BE2C (cell line): ENCODE results near the gene SART1.

Source experiments
- DNase-seq: peaks from one replicate; pipeline ENCODE4 v3.0.0-alpha.2; 2020
- H3K27me3 ChIP-seq: fragments of 250-450 bp; sonication (Bioruptor Pico); 2 replicates; pipeline ENCODE4 v1.5.1; 2020; ENCODE audit warnings: mild to moderate bottlenecking
- H3K36me3 ChIP-seq: fragments of 250-450 bp; sonication (Bioruptor Pico); 2 replicates; pipeline ENCODE4 v1.5.1; 2020; ENCODE audit warnings: mild to moderate bottlenecking
- H3K4me1 ChIP-seq: fragments of 250-450 bp; sonication (Bioruptor Pico); 2 replicates; pipeline ENCODE4 v1.5.1; 2020
- H3K4me3 ChIP-seq: 2 replicates; pipeline ENCODE4 v1.5.1; 2011; ENCODE audit warnings: low read depth, low read length
- H3K9me3 ChIP-seq: fragments of 250-450 bp; sonication (Bioruptor Pico); 2 replicates; pipeline ENCODE4 v1.5.1; 2020
- CTCF ChIP-seq: IDR thresholded peaks from 2 replicates; pipeline ENCODE4 v1.5.1; 2012; ENCODE audit warnings: mild to moderate bottlenecking, low read depth, low read length

Gene SART1

GRCh38 chr11:65981972-65982823, 20.7 kb downstream of the SART1 start:
- no peak for DNase-seq
- H3K9me3 ChIP-seq: no peaks in the 10 kb centered on the region
- peaks cover 22% of the 10 kb centered on the region for H3K36me3 ChIP-seq
- no peak for TF ChIP-seq CTCF
- H3K27me3 ChIP-seq: no peaks in the 10 kb centered on the region
- H3K4me3 ChIP-seq: no peak overlapping the region
- no peaks in the 10 kb centered on the region for H3K4me1 ChIP-seq

- H3K9me3 ChIP-seq: no peaks in the 10 kb centered on the region
- DNase-seq: no peak
- H3K36me3 ChIP-seq: peaks cover 14% of the 10 kb centered on the region
- H3K4me1 ChIP-seq: no peaks in the 10 kb centered on the region
- no peaks in the 10 kb centered on the region for H3K27me3 ChIP-seq
- no peak overlapping the region for H3K4me3 ChIP-seq
- TF ChIP-seq CTCF: no peak
Observed at GRCh38 chr11:65982824-65983588, 21.5 kb downstream of the SART1 start.

DNA sequence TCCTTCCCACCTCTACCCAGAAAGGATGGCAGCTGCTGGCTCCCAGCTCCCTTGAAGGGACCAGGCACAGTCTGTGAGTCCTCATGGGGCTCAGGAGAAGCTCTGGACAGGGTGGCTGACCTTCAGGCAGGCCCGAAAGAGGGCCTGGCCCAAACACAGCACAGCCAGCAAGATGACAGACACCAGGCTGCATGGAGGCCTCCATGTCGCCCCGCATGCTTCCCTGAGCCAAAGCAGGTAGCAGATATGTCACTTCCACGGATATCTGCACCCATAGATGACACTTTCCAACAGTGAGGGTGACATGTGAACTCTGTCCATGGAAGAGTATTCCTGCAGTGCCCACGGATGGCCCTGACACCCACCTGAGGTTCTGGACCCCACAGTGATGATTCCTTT, 22.1 kb downstream of the SART1 start:
- no peak for DNase-seq
- H3K4me3 ChIP-seq: no peak overlapping the region
- no peak for TF ChIP-seq CTCF

DNA sequence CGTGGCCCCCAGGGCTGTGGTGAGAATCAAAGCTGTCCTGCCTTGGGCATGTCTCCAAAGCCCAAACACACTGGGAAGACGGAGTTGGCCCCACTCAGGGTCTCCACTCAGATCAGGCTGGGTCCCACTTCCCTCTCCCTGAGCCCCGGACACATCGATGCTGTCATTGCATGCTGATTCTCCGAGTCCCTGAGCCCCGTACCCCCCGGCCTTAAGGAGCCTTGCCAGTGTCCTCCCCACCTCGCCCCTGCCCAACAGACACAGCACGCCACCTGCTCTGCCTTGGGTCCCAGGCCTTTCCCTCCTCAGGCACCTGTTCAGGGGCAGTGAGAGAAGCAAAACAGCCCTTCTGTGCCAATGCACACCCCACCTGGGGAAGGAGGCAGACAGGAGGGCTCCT, 25.8 kb downstream of the SART1 start:
- Histone ChIP-seq H3K9me3 (no peaks in the 10 kb centered on the region), H3K27me3 (no peaks in the 10 kb centered on the region), H3K36me3 (no peaks in the 10 kb centered on the region; the same call in 1 of the 2 replicates), H3K4me3 (no peak overlapping the region), H3K4me1 (no peaks in the 10 kb centered on the region)
- no peak for TF ChIP-seq CTCF
- DNase-seq: no peak

More for the DNA sequence above, 22.1 kb downstream of the SART1 start:
- H3K27me3 ChIP-seq: no peaks in the 10 kb centered on the region
- no peaks in the 10 kb centered on the region for H3K4me1 ChIP-seq
- H3K36me3 ChIP-seq: peaks cover 8% of the 10 kb centered on the region
- no peaks in the 10 kb centered on the region for H3K9me3 ChIP-seq

- Histone ChIP-seq H3K4me3 (no peak overlapping the region), H3K4me1 (no peaks in the 10 kb centered on the region), H3K9me3 (no peaks in the 10 kb centered on the region), H3K27me3 (no peaks in the 10 kb centered on the region), H3K36me3 (peaks cover 3% of the 10 kb centered on the region)
- TF ChIP-seq CTCF: peak; percentile 99
- DNase-seq: peak; percentile 91
Observed at GRCh38 chr11:65988791-65989592, 27.5 kb downstream of the SART1 start.
